ENCODE measurements around the gene EEF1A1. TPM values are rescaled to one million over a fixed set of nuclear protein-coding genes. Genes with fewer than 3 reads are reported as not detected.

Gene EEF1A1
- polyA plus RNA-seq, 1 of the 3 experiments (the other 2 are of a cell fraction): 10,787 TPM

DNA sequence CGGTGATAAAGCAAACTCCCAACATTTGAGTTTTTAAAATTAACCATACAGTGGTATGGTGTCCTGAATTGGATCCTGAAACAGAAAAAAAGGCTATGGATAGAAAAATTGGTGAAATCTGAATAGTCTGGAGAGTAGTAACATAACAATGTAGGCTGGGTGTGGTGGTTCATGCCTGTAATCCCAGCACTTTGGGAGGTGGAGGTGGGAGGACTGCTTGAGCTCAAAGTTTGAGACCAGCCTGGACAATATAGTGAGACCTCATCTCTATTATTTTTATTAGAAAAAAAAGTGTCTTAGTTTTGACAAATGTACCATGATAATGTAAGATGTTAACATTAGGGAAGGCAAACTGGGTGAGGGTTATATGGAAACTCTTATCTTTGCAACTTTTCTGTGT lies 11.0 kb downstream of the EEF1A1 start:
- POLR2A ChIA-PET: interaction anchor here (2.3 kb wide), 1 partner anchor 10 kb away, joined by 5 read pairs; no protein-coding TSS in a partner anchor
- Histone ChIP-seq H3K4me3 (ENCODE audit: low read depth in 2 of 2, low read length in 1 of 2) (no peak overlapping the region), H3K9ac (no peak overlapping the region), H3K9me2 (no peaks in the 10 kb centered on the region), H3K79me2 (ENCODE audit: insufficient read depth) (no peaks in the 10 kb centered on the region), H3K4me1 (ENCODE audit: control insufficient read depth in 1 of 2, insufficient read depth in 2 of 2, low read depth in 1 of 2, low read length in 1 of 2) (no peaks in the 10 kb centered on the region), H3F3A (replicated peaks; ENCODE audit: insufficient read depth) (peaks cover 59% of the 10 kb centered on the region), H3K9me3 (no peaks in the 10 kb centered on the region), H3K27me3 (ENCODE audit: insufficient read depth) (no peaks in the 10 kb centered on the region), H2AFZ (ENCODE audit: low read depth) (no peak overlapping the region), H3K4me2 (no peak overlapping the region), H3K36me3 (replicated peaks in 1 of 2; ENCODE audit: control insufficient read depth in 1 of 2, insufficient read depth in 2 of 2, low read length in 1 of 2) (peaks cover under 1 to 8% of the 10 kb centered on the region in 2 experiments), H4K20me1 (ENCODE audit: insufficient read depth) (peaks cover 18% of the 10 kb centered on the region), H3K27ac (ENCODE audit: low read depth in 2 of 2, low read length in 1 of 2) (no peak overlapping the region)
- 74% methylated on average over 1 of the region's 1 CpG for WGBS (ENCODE audit: low lambda C conversion rate)
- CTCF ChIA-PET: interaction anchor here (1.5 kb wide), 1 partner anchor 184 kb away, joined by 3 read pairs; no protein-coding TSS in a partner anchor
- DNase-seq: no peak
- TF ChIP-seq NRF1 (IDR thresholded peaks at IDR 0.05; ENCODE audit: low read depth, low read length) (no peak), TEAD4 (IDR thresholded peaks at IDR 0.05; ENCODE audit: borderline replicate concordance, insufficient read depth) (no peak), EZH2phosphoT487 (IDR thresholded peaks at IDR 0.05; ENCODE audit: borderline replicate concordance, low read depth) (no peak)
- TF ChIP-seq, protein P1, sequence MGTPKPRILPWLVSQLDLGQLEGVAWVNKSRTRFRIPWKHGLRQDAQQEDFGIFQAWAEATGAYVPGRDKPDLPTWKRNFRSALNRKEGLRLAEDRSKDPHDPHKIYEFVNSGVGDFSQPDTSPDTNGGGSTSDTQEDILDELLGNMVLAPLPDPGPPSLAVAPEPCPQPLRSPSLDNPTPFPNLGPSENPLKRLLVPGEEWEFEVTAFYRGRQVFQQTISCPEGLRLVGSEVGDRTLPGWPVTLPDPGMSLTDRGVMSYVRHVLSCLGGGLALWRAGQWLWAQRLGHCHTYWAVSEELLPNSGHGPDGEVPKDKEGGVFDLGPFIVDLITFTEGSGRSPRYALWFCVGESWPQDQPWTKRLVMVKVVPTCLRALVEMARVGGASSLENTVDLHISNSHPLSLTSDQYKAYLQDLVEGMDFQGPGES (IDR thresholded peaks at IDR 0.05; ENCODE audit: low read depth, low read length): no peak
- TF ChIP-seq, protein P2, sequence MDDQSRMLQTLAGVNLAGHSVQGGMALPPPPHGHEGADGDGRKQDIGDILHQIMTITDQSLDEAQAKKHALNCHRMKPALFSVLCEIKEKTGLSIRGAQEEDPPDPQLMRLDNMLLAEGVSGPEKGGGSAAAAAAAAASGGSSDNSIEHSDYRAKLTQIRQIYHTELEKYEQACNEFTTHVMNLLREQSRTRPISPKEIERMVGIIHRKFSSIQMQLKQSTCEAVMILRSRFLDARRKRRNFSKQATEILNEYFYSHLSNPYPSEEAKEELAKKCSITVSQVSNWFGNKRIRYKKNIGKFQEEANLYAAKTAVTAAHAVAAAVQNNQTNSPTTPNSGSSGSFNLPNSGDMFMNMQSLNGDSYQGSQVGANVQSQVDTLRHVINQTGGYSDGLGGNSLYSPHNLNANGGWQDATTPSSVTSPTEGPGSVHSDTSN (IDR thresholded peaks at IDR 0.05): no peak

DNA sequence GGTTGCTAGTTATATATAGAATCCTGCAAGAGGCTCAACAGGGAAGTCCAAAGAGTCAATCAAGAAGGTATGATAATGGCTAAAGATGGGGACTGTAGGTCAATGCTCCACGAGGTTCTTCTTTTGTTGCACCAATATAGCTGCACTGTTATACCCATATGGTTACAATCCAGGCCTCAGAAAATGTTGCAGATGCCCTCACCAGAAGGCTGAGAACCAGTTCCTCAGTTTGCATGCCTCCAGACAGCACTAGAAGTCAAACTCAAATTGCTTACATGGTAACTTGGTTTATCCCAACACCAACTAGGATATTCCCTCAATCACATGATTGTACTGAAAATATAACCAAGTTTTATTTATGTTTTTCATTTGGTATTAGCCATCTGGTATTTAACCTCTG lies 12.1 kb downstream of the EEF1A1 start:
- DNase-seq: no peak
- Histone ChIP-seq H3K9me3 (no peaks in the 10 kb centered on the region), H3K4me3 (ENCODE audit: low read depth in 2 of 2, low read length in 1 of 2) (no peak overlapping the region), H3F3A (replicated peaks; ENCODE audit: insufficient read depth) (peaks cover 49% of the 10 kb centered on the region), H3K9me2 (no peaks in the 10 kb centered on the region), H3K4me1 (ENCODE audit: control insufficient read depth in 1 of 2, insufficient read depth in 2 of 2, low read depth in 1 of 2, low read length in 1 of 2) (no peaks in the 10 kb centered on the region), H3K27ac (ENCODE audit: low read depth in 2 of 2, low read length in 1 of 2) (no peak overlapping the region), H2AFZ (ENCODE audit: low read depth) (no peak overlapping the region), H4K20me1 (ENCODE audit: insufficient read depth) (peaks cover 8% of the 10 kb centered on the region), H3K4me2 (no peak overlapping the region), H3K27me3 (ENCODE audit: insufficient read depth) (no peaks in the 10 kb centered on the region), H3K79me2 (ENCODE audit: insufficient read depth) (no peaks in the 10 kb centered on the region), H3K36me3 (replicated peaks in 1 of 2; ENCODE audit: control insufficient read depth in 1 of 2, insufficient read depth in 2 of 2, low read length in 1 of 2) (peaks cover 0 to 3% of the 10 kb centered on the region in 2 experiments), H3K9ac (no peak overlapping the region)
- ChIA-PET CTCF (interaction anchor here (0.6 to 1.5 kb wide), 3 partner anchors 98 to 182 kb away, joined by 3 read pairs; no protein-coding TSS in a partner anchor), POLR2A (interaction anchor here (2.3 kb wide), 1 partner anchor 11 kb away, joined by 5 read pairs; no protein-coding TSS in a partner anchor)
- WGBS (ENCODE audit: low lambda C conversion rate): 50% methylated on average over 1 of the region's 1 CpG
- no peak for TF ChIP-seq MXI1 (IDR thresholded peaks at IDR 0.05; ENCODE audit: low read depth, low read length)
- TF ChIP-seq GABPA (IDR thresholded peaks at IDR 0.05; ENCODE audit: low read depth): no peak
- TF ChIP-seq FOSL2 (IDR thresholded peaks at IDR 0.05; ENCODE audit: borderline replicate concordance, low read depth): no peak
- no peak for TF ChIP-seq RFX5 (IDR thresholded peaks at IDR 0.05; ENCODE audit: low read length)
- no peak for TF ChIP-seq JUND (IDR thresholded peaks at IDR 0.05)
- no peak for TF ChIP-seq RCOR1 (IDR thresholded peaks at IDR 0.05; ENCODE audit: low read length)
- TF ChIP-seq, protein P3, sequence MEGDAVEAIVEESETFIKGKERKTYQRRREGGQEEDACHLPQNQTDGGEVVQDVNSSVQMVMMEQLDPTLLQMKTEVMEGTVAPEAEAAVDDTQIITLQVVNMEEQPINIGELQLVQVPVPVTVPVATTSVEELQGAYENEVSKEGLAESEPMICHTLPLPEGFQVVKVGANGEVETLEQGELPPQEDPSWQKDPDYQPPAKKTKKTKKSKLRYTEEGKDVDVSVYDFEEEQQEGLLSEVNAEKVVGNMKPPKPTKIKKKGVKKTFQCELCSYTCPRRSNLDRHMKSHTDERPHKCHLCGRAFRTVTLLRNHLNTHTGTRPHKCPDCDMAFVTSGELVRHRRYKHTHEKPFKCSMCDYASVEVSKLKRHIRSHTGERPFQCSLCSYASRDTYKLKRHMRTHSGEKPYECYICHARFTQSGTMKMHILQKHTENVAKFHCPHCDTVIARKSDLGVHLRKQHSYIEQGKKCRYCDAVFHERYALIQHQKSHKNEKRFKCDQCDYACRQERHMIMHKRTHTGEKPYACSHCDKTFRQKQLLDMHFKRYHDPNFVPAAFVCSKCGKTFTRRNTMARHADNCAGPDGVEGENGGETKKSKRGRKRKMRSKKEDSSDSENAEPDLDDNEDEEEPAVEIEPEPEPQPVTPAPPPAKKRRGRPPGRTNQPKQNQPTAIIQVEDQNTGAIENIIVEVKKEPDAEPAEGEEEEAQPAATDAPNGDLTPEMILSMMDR (IDR thresholded peaks at IDR 0.05): no peak
- TF ChIP-seq NFIC (IDR thresholded peaks at IDR 0.05; ENCODE audit: borderline replicate concordance): no peak
- no peak for TF ChIP-seq TEAD4 (IDR thresholded peaks at IDR 0.05; ENCODE audit: borderline replicate concordance, insufficient read depth)
- TF ChIP-seq, protein P1 (IDR thresholded peaks at IDR 0.05; ENCODE audit: low read depth, low read length): no peak
- TF ChIP-seq TCF12 (IDR thresholded peaks at IDR 0.05): no peak
- no peak for TF ChIP-seq POLR2AphosphoS5 (IDR thresholded peaks at IDR 0.05; ENCODE audit: low read depth, low read length)
- TF ChIP-seq CHD2 (IDR thresholded peaks at IDR 0.05; ENCODE audit: low read length, partially characterized antibody): no peak
- TF ChIP-seq, protein P2 (IDR thresholded peaks at IDR 0.05): no peak
- TF ChIP-seq EZH2phosphoT487 (IDR thresholded peaks at IDR 0.05; ENCODE audit: borderline replicate concordance, low read depth): no peak
